Left renal cortex interstitium (tissue), 4 donors: ENCODE data around the gene RANBP9. TPM values are rescaled to one million over a fixed set of nuclear protein-coding genes. Genes with fewer than 3 reads are reported as not detected.

Experiments used
- DNase-seq, 4 donors: peaks; one replicate each; pipeline ENCODE4 v3.0.0-alpha.2; 2013; ENCODE audit warnings: low read depth in 4 of 4, low spot score in 2 of 4, missing footprints in 1 of 4
- polyA plus RNA-seq, 4 donors: library from polyadenylated mRNA; unstranded; fragments of 120-200 nt; gene quantifications; one replicate each; pipeline ENCODE4 v1.2.1, GENCODE V29; 2013; ENCODE audit not compliant: insufficient read length in 4 of 4

Gene RANBP9
- polyA plus RNA-seq, 4 donors, result 42.5 to 48.3 (median 47.6) TPM

GRCh38 chr6:13711324-13711732 lies 307 bp downstream of the RANBP9 start:
- DNase-seq, result no peak

GRCh38 chr6:13710552-13711323 lies 897 bp downstream of the RANBP9 start:
- DNase-seq, result no peak

GRCh38 chr6:13709689-13710551 lies 1.7 kb downstream of the RANBP9 start:
- DNase-seq, result no peak

GRCh38 chr6:13708736-13709135 lies 2.9 kb downstream of the RANBP9 start:
- DNase-seq, result no peak

- no peak for DNase-seq
These were observed 8.1 kb downstream of the RANBP9 start for GRCh38 chr6:13703496-13703895.

- DNase-seq, result no peak
These were observed 8.8 kb downstream of the RANBP9 start for GRCh38 chr6:13702809-13703302.

GRCh38 chr6:13700232-13700631 lies 11.4 kb downstream of the RANBP9 start:
- DNase-seq, result no peak

- DNase-seq, result no peak
These were observed 12.9 kb downstream of the RANBP9 start for GRCh38 chr6:13698715-13699114.

GRCh38 chr6:13697857-13698256 lies 13.8 kb downstream of the RANBP9 start:
- DNase-seq, result no peak

- no peak for DNase-seq
These were observed 15.4 kb downstream of the RANBP9 start for GRCh38 chr6:13696226-13696625.

- no peak for DNase-seq
These were observed 16.4 kb downstream of the RANBP9 start for GRCh38 chr6:13695252-13695651.

GRCh38 chr6:13694562-13694961 lies 17.1 kb downstream of the RANBP9 start:
- no peak for DNase-seq

- no peak for DNase-seq
These were observed 22.0 kb downstream of the RANBP9 start for GRCh38 chr6:13689511-13690256.

- no peak for DNase-seq
These were observed 22.9 kb downstream of the RANBP9 start for GRCh38 chr6:13688692-13689196.

GRCh38 chr6:13687917-13688351 lies 23.7 kb downstream of the RANBP9 start:
- no peak for DNase-seq

GRCh38 chr6:13684855-13685254 lies 26.8 kb downstream of the RANBP9 start:
- no peak for DNase-seq

GRCh38 chr6:13683038-13683437 lies 28.6 kb downstream of the RANBP9 start:
- DNase-seq, result no peak

GRCh38 chr6:13682346-13682745 lies 29.3 kb downstream of the RANBP9 start:
- DNase-seq, result no peak

GRCh38 chr6:13681305-13682061 lies 30.2 kb downstream of the RANBP9 start:
- no peak for DNase-seq

GRCh38 chr6:13680448-13680968 lies 31.1 kb downstream of the RANBP9 start:
- no peak for DNase-seq
